Transverse colon (tissue), 4 donors: ENCODE results near the gene MYO7B.

Experiments used
- CTCF ChIP-seq, 5 experiments: fragments of 200-600 bp in 3 of 5; fragments of 450-650 bp in 2 of 5; sonication (generic) in 3 of 5; IDR thresholded peaks; 1 replicate in 2 of 5; 2 replicates in 3 of 5; pipeline ENCODE4 v1.5.1; 2016 to 2017; ENCODE audit warnings: antibody characterized with exemption in 5 of 5, inconsistent platforms in 3 of 5, mild to moderate bottlenecking in 2 of 5, moderate library complexity in 1 of 5
- EP300 ChIP-seq: sonication (generic); formaldehyde crosslinking; IDR thresholded peaks from one replicate; pipeline ENCODE4 v1.6.1; 2017; ENCODE audit warnings: antibody characterized with exemption, low read depth
- POLR2A ChIP-seq: fragments of 450-650 bp; IDR thresholded peaks from one replicate; pipeline ENCODE4 v1.6.1; 2016; ENCODE audit warnings: antibody characterized with exemption, mild to moderate bottlenecking, moderate library complexity
- POLR2AphosphoS5 ChIP-seq, 3 donors: sonication (generic); formaldehyde crosslinking; IDR thresholded peaks; one replicate each; pipeline ENCODE4 v1.6.1; 2016; ENCODE audit warnings: antibody characterized with exemption in 3 of 3

DNA sequence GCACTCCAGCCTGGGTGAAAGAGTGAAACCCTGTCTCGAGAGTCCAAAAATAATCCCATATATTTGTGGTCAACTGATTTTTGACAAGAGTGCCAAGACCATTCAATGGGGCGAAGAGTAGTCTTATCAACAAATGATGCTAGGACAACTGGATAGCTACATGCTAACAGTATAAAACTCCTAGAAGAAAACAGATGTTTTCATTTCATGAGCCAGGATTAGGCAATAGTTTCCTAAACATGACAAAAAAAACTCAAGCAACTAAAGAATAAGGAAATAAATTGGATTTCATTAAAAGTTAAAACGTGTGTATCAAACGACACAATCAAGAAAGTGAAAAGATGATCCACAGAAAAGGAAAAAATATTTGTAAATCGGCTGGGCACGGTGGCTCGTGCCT lies 133.6 kb downstream of the MYO7B start:
- no peak for TF ChIP-seq POLR2AphosphoS5 (IDR thresholded peaks at IDR 0.05)
- TF ChIP-seq CTCF (IDR thresholded peaks at IDR 0.05) = no peak
- TF ChIP-seq POLR2A = no peak
- no peak for TF ChIP-seq EP300
